Transverse colon (tissue), 4 donors: Measurements from ENCODE around the gene NISCH. TPM values are rescaled to one million over a fixed set of nuclear protein-coding genes. Genes with fewer than 3 reads are reported as not detected.

Source experiments
- DNase-seq: peaks from one replicate; pipeline ENCODE4 v3.0.0-alpha.2; 2019
- H3K27ac ChIP-seq, 4 donors: fragments of 200-600 bp; sonication (generic); 2 replicates each; pipeline ENCODE4 v1.5.1; 2016 to 2018; ENCODE audit warnings: inconsistent platforms in 4 of 4
- H3K27me3 ChIP-seq: fragments of 200-600 bp; sonication (generic); 2 replicates; pipeline ENCODE4 v1.5.1; 2017; ENCODE audit warnings: inconsistent platforms
- H3K36me3 ChIP-seq, 4 donors: fragments of 200-600 bp; sonication (generic); 2 replicates each; pipeline ENCODE4 v1.5.1; 2017 to 2019; ENCODE audit warnings: inconsistent platforms in 4 of 4
- H3K4me1 ChIP-seq, 4 donors: fragments of 200-600 bp; sonication (generic); 2 replicates each; pipeline ENCODE4 v1.5.1; 2017 to 2020; ENCODE audit warnings: inconsistent platforms in 4 of 4
- H3K4me3 ChIP-seq, 4 donors: fragments of 200-600 bp; sonication (generic); 1 replicate in 1 of 4; 2 replicates in 3 of 4; pipeline versions ENCODE4 v1.5.1 to v1.6.1; 2017 to 2019; ENCODE audit warnings: inconsistent platforms in 4 of 4
- H3K9me3 ChIP-seq, 2 donors: fragments of 200-600 bp; sonication (generic); 2 replicates each; pipeline ENCODE4 v1.5.1; 2017 to 2019; ENCODE audit warnings: inconsistent platforms in 2 of 2
- CTCF ChIP-seq, 5 experiments: fragments of 200-600 bp in 3 of 5; fragments of 450-650 bp in 2 of 5; sonication (generic) in 3 of 5; IDR thresholded peaks; 1 replicate in 2 of 5; 2 replicates in 3 of 5; pipeline ENCODE4 v1.5.1; 2016 to 2017; ENCODE audit warnings: antibody characterized with exemption in 5 of 5, inconsistent platforms in 3 of 5, mild to moderate bottlenecking in 2 of 5, moderate library complexity in 1 of 5
- EP300 ChIP-seq: sonication (generic); formaldehyde crosslinking; IDR thresholded peaks from one replicate; pipeline ENCODE4 v1.6.1; 2017; ENCODE audit warnings: antibody characterized with exemption, low read depth
- POLR2A ChIP-seq: fragments of 450-650 bp; IDR thresholded peaks from one replicate; pipeline ENCODE4 v1.6.1; 2016; ENCODE audit warnings: antibody characterized with exemption, mild to moderate bottlenecking, moderate library complexity
- POLR2AphosphoS5 ChIP-seq, 3 donors: sonication (generic); formaldehyde crosslinking; IDR thresholded peaks; one replicate each; pipeline ENCODE4 v1.6.1; 2016; ENCODE audit warnings: antibody characterized with exemption in 3 of 3
- WGBS, 2 donors: methylation state at CpG; one replicate each; pipeline ENCODE4 v1.1.5; 2018; ENCODE audit warnings: low coverage in 1 of 2; 5-methylcytosine and 5-hydroxymethylcytosine counted together
- in situ Hi-C, 4 donors: fragments of 200-750 bp; cut with MboI; loops; one replicate each; pipeline versions ENCODE4 v1.15.0 to v1.15.1; 2017; ENCODE audit warnings: low sequenced_read_pairs in 3 of 4, low pct_ligation_motif_present in 1 of 4, low pct_unique_long_range_greater_than_20kb in 1 of 4
- intact Hi-C: fragments of 100-400 bp; cut with DNase I; formaldehyde crosslinking; loops from one replicate; pipeline ENCODE4 v1.15.1; 2023; ENCODE audit warnings: low total_unique reads
- total RNA-seq, 4 donors: library from RNA; depleted of rRNA; stranded (reverse); fragments of >200 nt; gene quantifications; one replicate each; pipeline ENCODE4 v1.1.0, GENCODE V29; 2016

Gene NISCH
- total RNA-seq, 4 donors from 2014 or later: 72.0 to 137 (median 98.6) TPM

- WGBS, 2 donors: 83 to 87% methylated on average over 3 to 11 of the region's 16 CpGs
- Histone ChIP-seq H3K27me3 (no peaks in the 10 kb centered on the region), H3K36me3 (no peaks in the 10 kb centered on the region), H3K9me3 (no peaks in the 10 kb centered on the region), H3K27ac (no peak overlapping the region), H3K4me3 (no peak overlapping the region), H3K4me1 (peaks cover 0 to under 1% (median 0%) of the 10 kb centered on the region in 4 donors)
- in situ Hi-C loops: no loop called here
- TF ChIP-seq POLR2AphosphoS5 (IDR thresholded peaks at IDR 0.05): no peak
- no peak for TF ChIP-seq CTCF (IDR thresholded peaks at IDR 0.05)
- no peak for TF ChIP-seq EP300
- no peak for TF ChIP-seq POLR2A
- DNase-seq: no peak
- intact Hi-C loops: no loop called here
Measured at GRCh38 chr3:52439426-52440248, 15.8 kb upstream of the NISCH start.

- intact Hi-C loops: no loop called here
- no peaks in the 10 kb centered on the region for H3K27me3 ChIP-seq
- 90% methylated on average over 12 of the region's 12 CpGs; no CpG with 5 or more reads in 1 of the 2 donors for WGBS, 2 donors
- no peak overlapping the region for H3K4me3 ChIP-seq
- DNase-seq: no peak
- peaks cover 5 to 6% (median 5%) of the 10 kb centered on the region in 4 donors for H3K4me1 ChIP-seq
- TF ChIP-seq EP300: no peak
- TF ChIP-seq POLR2AphosphoS5 (IDR thresholded peaks at IDR 0.05): no peak
- TF ChIP-seq POLR2A: no peak
- no peak for TF ChIP-seq CTCF (IDR thresholded peaks at IDR 0.05)
- H3K36me3 ChIP-seq: no peaks in the 10 kb centered on the region
- in situ Hi-C loops: no loop called here
- no peaks in the 10 kb centered on the region for H3K9me3 ChIP-seq
- no peak overlapping the region for H3K27ac ChIP-seq
Measured at GRCh38 chr3:52440249-52440551, 15.2 kb upstream of the NISCH start.

GRCh38 chr3:52440671-52441070 is 14.7 kb upstream of the NISCH start:
- H3K36me3 ChIP-seq: no peaks in the 10 kb centered on the region
- H3K4me3 ChIP-seq: no peak overlapping the region
- no peaks in the 10 kb centered on the region for H3K27me3 ChIP-seq
- no peaks in the 10 kb centered on the region for H3K9me3 ChIP-seq
- no peak for TF ChIP-seq EP300
- TF ChIP-seq POLR2A: no peak
- TF ChIP-seq CTCF (IDR thresholded peaks at IDR 0.05): no peak
- no peak for TF ChIP-seq POLR2AphosphoS5 (IDR thresholded peaks at IDR 0.05)
- WGBS, 2 donors: 95% methylated on average over 14 of the region's 14 CpGs; no CpG with 5 or more reads in 1 of the 2 donors
- H3K4me1 ChIP-seq: peaks cover 5 to 7% (median 6%) of the 10 kb centered on the region in 4 donors
- H3K27ac ChIP-seq: no peak overlapping the region
- DNase-seq: no peak
- in situ Hi-C loops (no loop called here), intact Hi-C loops (no loop called here)

- H3K36me3 ChIP-seq: no peaks in the 10 kb centered on the region
- no peaks in the 10 kb centered on the region for H3K27me3 ChIP-seq
- intact Hi-C loops: no loop called here
- H3K27ac ChIP-seq: no peak overlapping the region
- in situ Hi-C loops: no loop called here
- TF ChIP-seq CTCF (IDR thresholded peaks at IDR 0.05): no peak
- TF ChIP-seq POLR2AphosphoS5 (IDR thresholded peaks at IDR 0.05): no peak
- no peak for TF ChIP-seq EP300
- no peak for TF ChIP-seq POLR2A
- H3K4me3 ChIP-seq: no peak overlapping the region
- WGBS, 2 donors: 87% methylated on average over 22 of the region's 23 CpGs; no CpG with 5 or more reads in 1 of the 2 donors
- H3K4me1 ChIP-seq: peaks cover 5 to 7% (median 6%) of the 10 kb centered on the region in 4 donors
- H3K9me3 ChIP-seq: no peaks in the 10 kb centered on the region
- DNase-seq: no peak
Measured at GRCh38 chr3:52441091-52441771, 14.2 kb upstream of the NISCH start.
